HepG2 (cell line): ENCODE measurements around the gene TM2D3. TPM values are rescaled to one million over a fixed set of nuclear protein-coding genes. Genes with fewer than 3 reads are reported as not detected.

ENCODE experiments used
- BHLHE40 ChIP-seq: IDR thresholded peaks from 2 replicates; pipeline ENCODE4 v1.6.1; 2011; ENCODE audit warnings: low read length, improper control_type of control experiment
- CSRNP2 ChIP-seq: sonication (generic); formaldehyde crosslinking; conservative IDR thresholded peaks from 2 replicates; pipeline ENCODE4 v1.8.0; 2022; ENCODE audit warnings: low read depth, missing genetic modification reagents
- ETV6 ChIP-seq: sonication (generic); formaldehyde crosslinking; conservative IDR thresholded peaks from 2 replicates; pipeline ENCODE4 v1.4.0; 2020; ENCODE audit warnings: missing genetic modification reagents
- HHEX ChIP-seq: IDR thresholded peaks from 2 replicates; pipeline ENCODE4 v1.6.1; 2016; ENCODE audit warnings: control low read depth
- MED1 ChIP-seq: sonication (generic); formaldehyde crosslinking; IDR thresholded peaks from 2 replicates; pipeline ENCODE4 v1.4.0; 2020; ENCODE audit warnings: missing genetic modification reagents
- PBX3 ChIP-seq: sonication (generic); formaldehyde crosslinking; IDR thresholded peaks from 2 replicates; pipeline ENCODE4 v1.8.1; 2023; ENCODE audit warnings: missing genetic modification reagents, inconsistent platforms, borderline replicate concordance
- PLRG1 ChIP-seq: fragments of 450-650 bp; conservative IDR thresholded peaks from 2 replicates; pipeline ENCODE4 v1.6.1; 2016
- RBM39 ChIP-seq: fragments of 200-400 bp; formaldehyde crosslinking; IDR thresholded peaks from one replicate; pipeline ENCODE4 v1.6.1; 2018; ENCODE audit warnings: antibody characterized with exemption, mild to moderate bottlenecking, low read depth, low read length; ENCODE audit not compliant: poor library complexity, severe bottlenecking
- TFAP4 ChIP-seq: sonication (generic); IDR thresholded peaks from 2 replicates; pipeline ENCODE4 v1.6.1; 2016; ENCODE audit warnings: low read depth, borderline replicate concordance
- THRA ChIP-seq: sonication (generic); formaldehyde crosslinking; IDR thresholded peaks from 2 replicates; pipeline ENCODE4 v1.4.0; 2020; ENCODE audit warnings: missing genetic modification reagents, borderline replicate concordance
- ZBTB26 ChIP-seq: IDR thresholded peaks from 2 replicates; pipeline ENCODE4 v1.6.1; 2016; ENCODE audit warnings: missing compliant biosample characterization, missing genetic modification reagents, borderline replicate concordance
- ZGPAT ChIP-seq: IDR thresholded peaks from 2 replicates; pipeline ENCODE4 v1.6.1; 2016; ENCODE audit warnings: mild to moderate bottlenecking
- ZMYM4 ChIP-seq: sonication (generic); formaldehyde crosslinking; IDR thresholded peaks from 2 replicates; pipeline ENCODE4 v1.8.1; 2023; ENCODE audit warnings: mild to moderate bottlenecking, missing genetic modification reagents
- ZNF232 ChIP-seq: sonication (generic); formaldehyde crosslinking; IDR thresholded peaks from 2 replicates; pipeline ENCODE4 v1.4.0; 2020; ENCODE audit warnings: missing genetic modification reagents, borderline replicate concordance
- ZNF281 ChIP-seq: sonication (generic); formaldehyde crosslinking; IDR thresholded peaks from 2 replicates; pipeline ENCODE4 v1.4.0; 2020; ENCODE audit warnings: missing genetic modification reagents, borderline replicate concordance
- ZNF605 ChIP-seq: sonication (generic); formaldehyde crosslinking; IDR thresholded peaks from 2 replicates; pipeline ENCODE4 v1.8.0; 2022; ENCODE audit warnings: mild to moderate bottlenecking, missing genetic modification reagents
- ZNF879 ChIP-seq: sonication (generic); formaldehyde crosslinking; IDR thresholded peaks from 2 replicates; pipeline ENCODE4 v1.8.1; 2023; ENCODE audit warnings: missing genetic modification reagents
- polyA plus RNA-seq, 8 experiments: library from polyadenylated mRNA; depleted of rRNA in 3 of 8; stranded (reverse) in 7 of 8; unstranded in 1 of 8; fragments of >200 nt; fragmentation: Illumina TruSeq in 4 of 8; extraction: Trizol in 4 of 8; gene quantifications; 2 replicates each; pipeline versions ENCODE4 v1.2.1 to v1.2.3, GENCODE V29; 2011 to 2016; ENCODE audit warnings: low read depth in 4 of 8, missing spikeins in 1 of 8, mixed read lengths in 1 of 8; ENCODE audit not compliant: insufficient read depth in 1 of 8
- total RNA-seq, 5 experiments: library from RNA; depleted of rRNA; stranded (reverse); fragments of >200 nt; fragmentation: Illumina TruSeq; extraction: Trizol; gene quantifications; 2 replicates each; pipeline ENCODE4 v1.2.3, GENCODE V29; 2016; ENCODE audit warnings: low read depth in 1 of 5

TM2D3 gene
- total and polyA plus RNA-seq, 2 of the 13 experiments (the other 11 are each of a cell fraction or from before 2014, with no cell fraction given), result 31.1 to 72.7 TPM

- TF ChIP-seq ZNF605 (CRISPR knock-in tag), result peak; percentile 64
- peak; percentile 88 for TF ChIP-seq MED1
- TF ChIP-seq TFAP4, result no peak
- no peak for TF ChIP-seq ZNF879 (CRISPR knock-in tag)
- no peak for TF ChIP-seq ZBTB26
- no peak for TF ChIP-seq ZNF281 (CRISPR knock-in tag)
- TF ChIP-seq PLRG1, result no peak
- peak; percentile 93 for TF ChIP-seq BHLHE40
- TF ChIP-seq ETV6 (CRISPR knock-in tag), result no peak
- TF ChIP-seq ZNF232, result peak; percentile 92
- TF ChIP-seq ZMYM4 (CRISPR knock-in tag), result no peak
- peak; percentile 38; the same call in 1 of the 2 replicates for TF ChIP-seq THRA (CRISPR knock-in tag)
- no peak for TF ChIP-seq CSRNP2 (CRISPR knock-in tag)
- TF ChIP-seq ZGPAT (CRISPR knock-in tag), result 0 out of 2 replicates have a peak, but pooled peaks have one; percentile 29
- TF ChIP-seq PBX3 (CRISPR knock-in tag), result no peak
- peak; percentile 38 for TF ChIP-seq RBM39
- TF ChIP-seq HHEX (CRISPR knock-in tag), result no peak
These were observed 38.8 kb downstream of the TM2D3 start (continued) for GRCh38 chr15:101613130-101614000.
